ENCODE results near the gene TALDO1. TPM values are rescaled to one million over a fixed set of nuclear protein-coding genes. Genes with fewer than 3 reads are reported as not detected.

The TALDO1 gene
- total RNA-seq, 1 donor from 2014 or later = 79.3 TPM

- no peak for DNase-seq
Observed at GRCh38 chr11:770642-771616, 23.7 kb downstream of the TALDO1 start.

- DNase-seq = no peak
Observed at GRCh38 chr11:771617-772204, 24.4 kb downstream of the TALDO1 start.

- no peak for DNase-seq
Observed at GRCh38 chr11:772429-773390, 25.4 kb downstream of the TALDO1 start.

- DNase-seq = no peak
Observed at GRCh38 chr11:773425-773824, 26.2 kb downstream of the TALDO1 start.

- no peak for DNase-seq
Observed at GRCh38 chr11:773830-774229, 26.6 kb downstream of the TALDO1 start.

- DNase-seq = no peak
Observed at GRCh38 chr11:774873-775592, 27.8 kb downstream of the TALDO1 start.

- no peak for DNase-seq
Observed at GRCh38 chr11:776263-776560, 28.9 kb downstream of the TALDO1 start.

GRCh38 chr11:776561-777287 lies 29.5 kb downstream of the TALDO1 start:
- no peak for DNase-seq

- DNase-seq = peak; percentile 96
Observed at GRCh38 chr11:777288-778255, 30.3 kb downstream of the TALDO1 start, which contains the start of gene GATD1. Gene GATD1 (minus strand): TSS chr11:777487. CDS start chr11:777462, 25 bp downstream.

GRCh38 chr11:778976-779954 lies 32.0 kb downstream of the TALDO1 start:
- DNase-seq = no peak

GRCh38 chr11:779955-780532 lies 32.8 kb downstream of the TALDO1 start:
- DNase-seq = no peak

GRCh38 chr11:782264-783174 lies 35.3 kb downstream of the TALDO1 start:
- DNase-seq = no peak

- DNase-seq = peak; percentile 93
Observed at GRCh38 chr11:783581-784015, 36.3 kb downstream of the TALDO1 start.

GRCh38 chr11:786235-787083 lies 39.2 kb downstream of the TALDO1 start:
- DNase-seq = no peak

GRCh38 chr11:787084-787675 lies 39.9 kb downstream of the TALDO1 start:
- no peak for DNase-seq
